Thoracic aorta (tissue), 2 donors: ENCODE data around the gene FRMD1. TPM values are rescaled to one million over a fixed set of nuclear protein-coding genes. Genes with fewer than 3 reads are reported as not detected.
"Not testable (repeated sequence)": the region's sequence is repeated elsewhere in the genome, so short reads cannot be mapped to it uniquely, and the experiment has no call there.

Experiments
- ATAC-seq: fragments of 150-250 bp; one replicate; pipeline ENCODE4 v1.8.0; 2017; ENCODE audit warnings: low read depth; ENCODE audit not compliant: insufficient number of reproducible peaks, low FRiP score
- DNase-seq: peaks from one replicate; pipeline ENCODE4 v3.0.0-alpha.2; 2020; ENCODE audit warnings: low spot score
- H3K27ac ChIP-seq, 2 donors: fragments of 200-600 bp; sonication (generic); 1 replicate in 1 of 2; 2 replicates in 1 of 2; pipeline ENCODE4 v1.5.1; 2016; ENCODE audit warnings: mild to moderate bottlenecking in 2 of 2, moderate library complexity in 2 of 2
- H3K27me3 ChIP-seq: fragments of 200-600 bp; sonication (generic); replicated peaks from 2 replicates; pipeline ENCODE4 v1.6.0; 2016; ENCODE audit warnings: mild to moderate bottlenecking; ENCODE audit not compliant: insufficient read depth
- H3K36me3 ChIP-seq: fragments of 200-600 bp; sonication (generic); one replicate; pipeline ENCODE4 v1.5.1; 2016
- H3K4me1 ChIP-seq, 2 donors: fragments of 200-600 bp; sonication (generic); 1 replicate in 1 of 2; 2 replicates in 1 of 2; pipeline versions ENCODE4 v1.5.1 to v1.6.0; 2016; ENCODE audit warnings: low read depth in 2 of 2, mild to moderate bottlenecking in 1 of 2; ENCODE audit not compliant: control insufficient read depth in 1 of 2
- H3K4me3 ChIP-seq: fragments of 200-600 bp; sonication (generic); 2 replicates; pipeline ENCODE4 v1.5.1; 2016; ENCODE audit warnings: mild to moderate bottlenecking
- H3K9me3 ChIP-seq: fragments of 200-600 bp; sonication (generic); 2 replicates; pipeline ENCODE4 v1.5.1; 2016
- total RNA-seq, 2 donors: library from RNA; depleted of rRNA; stranded (reverse); fragments of >200 nt; gene quantifications; one replicate each; pipeline versions ENCODE4 v1.1.0 to v1.2.3, GENCODE V29; 2016
- TF ChIP-seq, protein P1 (sequence below): fragments of 200-600 bp; sonication (generic); IDR thresholded peaks from one replicate; pipeline ENCODE4 v1.5.1; 2019; ENCODE audit warnings: antibody characterized with exemption

Gene FRMD1
- total RNA-seq, 2 donors from 2014 or later: not detected

DNA sequence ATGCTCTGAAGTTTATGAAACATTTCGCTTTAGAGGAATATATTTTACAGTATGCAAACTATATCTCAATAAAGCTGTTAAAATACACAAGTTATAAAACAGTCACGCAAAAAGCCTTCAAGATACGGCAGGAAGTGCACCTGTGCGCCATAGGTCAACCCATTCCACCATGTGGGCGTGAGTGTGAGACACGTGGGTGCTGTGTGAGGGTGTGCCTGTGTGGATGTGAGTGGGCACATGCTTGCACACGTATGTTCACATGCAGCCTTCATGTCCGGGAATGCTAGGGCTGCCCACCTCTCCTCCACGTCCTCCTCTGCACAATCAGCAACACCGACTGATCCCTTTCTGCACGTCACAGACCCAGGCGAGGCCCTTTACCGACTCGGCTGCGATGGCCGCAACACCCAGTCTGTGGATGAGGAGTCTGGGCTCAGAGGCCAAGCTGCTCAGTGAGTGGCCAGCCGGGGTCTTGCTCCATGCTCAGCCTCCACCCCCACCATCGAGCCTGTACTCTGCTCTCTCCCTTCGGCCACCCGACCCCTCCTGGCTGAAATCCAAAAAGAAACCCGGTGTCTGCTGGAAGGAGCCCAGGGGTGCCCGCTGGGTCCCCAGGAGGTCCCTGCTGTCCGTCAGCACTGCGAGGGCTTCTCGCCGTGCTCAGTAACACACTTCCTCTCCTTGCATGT, 3.0 kb upstream of the FRMD1 start:
- no peaks in the 10 kb centered on the region for H3K9me3 ChIP-seq
- no peaks in the 10 kb centered on the region for H3K4me1 ChIP-seq
- TF ChIP-seq, protein P1, sequence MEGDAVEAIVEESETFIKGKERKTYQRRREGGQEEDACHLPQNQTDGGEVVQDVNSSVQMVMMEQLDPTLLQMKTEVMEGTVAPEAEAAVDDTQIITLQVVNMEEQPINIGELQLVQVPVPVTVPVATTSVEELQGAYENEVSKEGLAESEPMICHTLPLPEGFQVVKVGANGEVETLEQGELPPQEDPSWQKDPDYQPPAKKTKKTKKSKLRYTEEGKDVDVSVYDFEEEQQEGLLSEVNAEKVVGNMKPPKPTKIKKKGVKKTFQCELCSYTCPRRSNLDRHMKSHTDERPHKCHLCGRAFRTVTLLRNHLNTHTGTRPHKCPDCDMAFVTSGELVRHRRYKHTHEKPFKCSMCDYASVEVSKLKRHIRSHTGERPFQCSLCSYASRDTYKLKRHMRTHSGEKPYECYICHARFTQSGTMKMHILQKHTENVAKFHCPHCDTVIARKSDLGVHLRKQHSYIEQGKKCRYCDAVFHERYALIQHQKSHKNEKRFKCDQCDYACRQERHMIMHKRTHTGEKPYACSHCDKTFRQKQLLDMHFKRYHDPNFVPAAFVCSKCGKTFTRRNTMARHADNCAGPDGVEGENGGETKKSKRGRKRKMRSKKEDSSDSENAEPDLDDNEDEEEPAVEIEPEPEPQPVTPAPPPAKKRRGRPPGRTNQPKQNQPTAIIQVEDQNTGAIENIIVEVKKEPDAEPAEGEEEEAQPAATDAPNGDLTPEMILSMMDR: no peak
- no peak overlapping the region for H3K27ac ChIP-seq
- no peaks in the 10 kb centered on the region for H3K27me3 ChIP-seq
- no peak overlapping the region for H3K4me3 ChIP-seq
- DNase-seq (no peak), ATAC-seq (no peak)
- no peaks in the 10 kb centered on the region for H3K36me3 ChIP-seq

DNA sequence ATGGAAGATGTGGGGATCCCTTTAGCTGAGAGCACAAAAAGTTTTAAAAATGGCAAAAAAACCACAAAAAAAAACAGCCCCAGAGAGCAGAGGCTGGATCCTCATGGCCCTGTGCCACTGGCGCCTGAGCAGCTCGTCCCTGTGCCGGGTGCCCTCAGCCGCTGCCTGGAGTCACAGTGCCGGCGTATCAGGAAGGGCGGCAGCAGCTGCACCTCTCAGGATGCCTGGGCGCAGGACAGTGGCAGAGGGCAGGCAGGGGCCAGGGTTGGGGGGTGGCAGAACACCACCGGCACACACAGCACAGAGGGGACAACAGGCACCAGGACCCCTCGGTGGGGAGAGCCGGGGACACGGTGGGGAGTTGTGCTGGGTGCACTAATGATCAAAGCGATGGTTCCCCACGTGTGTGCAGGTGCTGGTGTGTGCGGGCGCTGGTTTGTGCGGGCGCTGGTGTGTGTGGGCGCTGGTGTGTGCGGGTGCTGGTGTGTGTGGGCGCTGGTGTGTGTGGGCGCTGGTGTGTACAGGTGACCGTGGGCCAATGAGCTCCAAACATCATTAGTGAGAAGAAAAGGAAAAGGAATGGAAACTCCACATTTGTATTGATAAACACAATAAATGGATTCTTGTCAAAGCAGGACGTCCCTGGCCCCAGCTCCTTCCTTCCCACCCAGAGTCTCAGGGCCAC, 1.5 kb upstream of the FRMD1 start:
- DNase-seq (no peak), ATAC-seq (no peak)
- H3K4me1 ChIP-seq: no peaks in the 10 kb centered on the region
- H3K27me3 ChIP-seq: no peaks in the 10 kb centered on the region
- no peak overlapping the region for H3K27ac ChIP-seq
- TF ChIP-seq, protein P1: no peak
- H3K9me3 ChIP-seq: no peaks in the 10 kb centered on the region
- no peak overlapping the region for H3K4me3 ChIP-seq
- no peaks in the 10 kb centered on the region for H3K36me3 ChIP-seq

DNA sequence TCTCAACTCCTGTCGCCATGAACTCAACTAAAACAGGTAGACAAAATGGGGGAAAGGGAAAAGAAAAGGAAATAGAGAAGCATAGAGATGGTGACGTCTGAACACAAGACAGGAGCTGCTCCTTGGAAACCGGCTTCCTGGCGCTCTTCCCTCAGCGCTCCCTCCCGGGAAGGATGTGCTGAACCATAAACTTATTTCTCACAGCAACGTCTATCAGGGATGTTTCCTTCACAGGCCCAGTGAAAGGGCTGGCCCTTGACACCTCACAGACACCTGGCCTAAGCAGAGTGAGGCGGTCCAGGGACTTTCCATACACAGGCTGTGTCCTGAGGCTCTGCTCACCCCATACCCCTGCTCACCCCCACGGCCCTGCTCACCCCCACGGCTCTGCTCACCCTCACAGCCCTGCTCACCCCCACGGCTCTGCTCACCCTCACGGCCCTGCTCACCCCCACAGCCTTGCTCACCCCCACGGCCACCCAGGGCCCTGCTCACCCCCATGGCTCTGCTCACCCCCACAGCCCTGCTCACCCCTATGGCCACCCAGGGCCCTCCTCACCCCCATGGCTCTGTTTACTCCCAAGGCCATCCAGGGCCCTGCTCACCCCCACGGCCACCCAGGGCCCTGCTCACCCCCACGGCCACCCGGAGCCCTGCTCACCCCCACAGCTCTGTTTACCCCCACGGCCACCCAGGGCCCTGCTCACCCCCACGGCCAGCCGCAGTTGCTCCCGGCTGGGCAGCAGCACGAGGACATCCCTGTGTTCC, 653 bp downstream of the FRMD1 start:
- no peak overlapping the region for H3K4me3 ChIP-seq
- no peak for ATAC-seq

DNA sequence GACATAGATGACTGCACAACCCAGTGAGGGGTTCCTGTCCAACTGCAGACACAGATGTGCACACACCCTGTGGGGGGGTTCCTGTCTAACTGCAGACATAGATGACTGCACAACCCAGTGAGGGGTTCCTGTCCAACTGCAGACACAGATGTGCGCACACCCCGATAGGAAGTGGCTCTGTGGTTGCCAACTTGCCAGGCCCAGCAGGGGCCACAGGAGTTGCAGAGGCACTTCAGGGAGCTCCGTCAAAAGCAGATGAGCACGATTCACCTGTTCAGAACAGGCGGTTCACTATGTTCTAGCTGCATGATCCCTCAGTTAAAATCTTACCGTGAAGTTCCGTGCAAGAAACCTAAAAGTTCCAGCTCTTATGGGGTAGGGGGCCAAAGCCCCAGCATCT, 1.6 kb downstream of the FRMD1 start:
- H3K36me3 ChIP-seq, H3K27ac ChIP-seq, ATAC-seq, DNase-seq, H3K9me3 ChIP-seq, H3K27me3 ChIP-seq, H3K4me1 ChIP-seq, H3K4me3 ChIP-seq: not testable (repeated sequence)

More for the DNA sequence above, 653 bp downstream of the FRMD1 start:
- TF ChIP-seq, protein P1: no peak
- Histone ChIP-seq H3K9me3 (no peaks in the 10 kb centered on the region), H3K36me3 (no peaks in the 10 kb centered on the region), H3K27me3 (no peaks in the 10 kb centered on the region), H3K4me1 (no peaks in the 10 kb centered on the region), H3K27ac (no peak overlapping the region)
- no peak for DNase-seq

DNA sequence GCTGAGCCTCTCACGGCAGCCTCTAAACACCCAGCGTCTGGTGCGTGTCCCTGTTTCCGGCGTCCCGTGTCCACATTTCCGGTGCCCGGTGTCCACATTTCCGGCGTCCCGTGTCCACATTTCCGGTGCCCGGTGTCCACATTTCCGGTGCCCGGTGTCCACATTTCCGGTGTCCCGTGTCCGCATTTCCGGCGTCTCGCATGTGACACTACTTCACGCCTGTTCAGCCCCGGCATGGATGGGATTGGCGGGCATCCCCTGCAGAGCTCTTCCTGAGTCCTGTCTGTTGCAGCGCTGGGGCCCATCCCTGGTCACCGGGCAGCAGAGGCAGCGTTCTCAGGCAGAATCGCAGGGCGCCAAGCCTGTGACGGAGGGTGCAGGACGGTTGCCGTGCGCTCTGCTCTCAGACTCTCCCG, 3.2 kb downstream of the FRMD1 start:
- Histone ChIP-seq H3K9me3 (no peaks in the 10 kb centered on the region), H3K27me3 (no peaks in the 10 kb centered on the region), H3K36me3 (no peaks in the 10 kb centered on the region), H3K4me1 (no peaks in the 10 kb centered on the region), H3K27ac (no peak overlapping the region), H3K4me3 (no peak overlapping the region)
- TF ChIP-seq, protein P1: no peak
- no peak for ATAC-seq
- DNase-seq: no peak
